Measurements from ENCODE around the gene HMGCS2. TPM values are rescaled to one million over a fixed set of nuclear protein-coding genes. Genes with fewer than 3 reads are reported as not detected.

The HMGCS2 gene
- total RNA-seq, 1 donor from 2014 or later: 0.32 TPM

- intact Hi-C loops (cut with DNase I): no loop called here
- Histone ChIP-seq H3K27me3 (ENCODE audit: low read depth) (no peaks in the 10 kb centered on the region), H3K27ac (no peak overlapping the region), H3K4me1 (no peaks in the 10 kb centered on the region), H3K4me3 (no peak overlapping the region), H3K9me3 (no peaks in the 10 kb centered on the region), H3K36me3 (peaks cover 3% of the 10 kb centered on the region)
- no peak for DNase-seq
- no peak for TF ChIP-seq CTCF (IDR thresholded peaks at IDR 0.05)
- ATAC-seq: no peak
Measured at GRCh38 chr1:119735217-119735616, 33.5 kb downstream of the HMGCS2 start.

- Histone ChIP-seq H3K36me3 (peaks cover 8% of the 10 kb centered on the region), H3K4me3 (no peak overlapping the region), H3K4me1 (no peaks in the 10 kb centered on the region), H3K9me3 (no peaks in the 10 kb centered on the region), H3K27ac (no peak overlapping the region), H3K27me3 (ENCODE audit: low read depth) (no peaks in the 10 kb centered on the region)
- TF ChIP-seq CTCF (IDR thresholded peaks at IDR 0.05): no peak
- ATAC-seq: no peak
- DNase-seq: no peak
- intact Hi-C loops (cut with DNase I): no loop called here
Measured at GRCh38 chr1:119733754-119734153, 35.0 kb downstream of the HMGCS2 start.

- H3K27ac ChIP-seq: no peak overlapping the region
- ATAC-seq: no peak
- DNase-seq: no peak
- peaks cover 8% of the 10 kb centered on the region for H3K36me3 ChIP-seq
- H3K4me3 ChIP-seq: no peak overlapping the region
- H3K9me3 ChIP-seq: no peaks in the 10 kb centered on the region
- TF ChIP-seq CTCF (IDR thresholded peaks at IDR 0.05): no peak
- no peaks in the 10 kb centered on the region for H3K4me1 ChIP-seq
- intact Hi-C loops (cut with DNase I): no loop called here
- no peaks in the 10 kb centered on the region for H3K27me3 ChIP-seq (ENCODE audit: low read depth)
Measured at GRCh38 chr1:119732465-119733168, 36.1 kb downstream of the HMGCS2 start.

- no peak overlapping the region for H3K27ac ChIP-seq
- DNase-seq: no peak
- intact Hi-C loops (cut with DNase I): no loop called here
- no peaks in the 10 kb centered on the region for H3K27me3 ChIP-seq (ENCODE audit: low read depth)
- no peak for ATAC-seq
- H3K9me3 ChIP-seq: no peaks in the 10 kb centered on the region
- H3K4me3 ChIP-seq: no peak overlapping the region
- H3K36me3 ChIP-seq: peaks cover 8% of the 10 kb centered on the region
- H3K4me1 ChIP-seq: no peaks in the 10 kb centered on the region
- TF ChIP-seq CTCF (IDR thresholded peaks at IDR 0.05): no peak
Measured at GRCh38 chr1:119731741-119732430, 36.8 kb downstream of the HMGCS2 start.

GRCh38 chr1:119731060-119731459 lies 37.6 kb downstream of the HMGCS2 start:
- DNase-seq (no peak), ATAC-seq (no peak)
- H3K27ac ChIP-seq: no peak overlapping the region
- no peaks in the 10 kb centered on the region for H3K4me1 ChIP-seq
- no peak for TF ChIP-seq CTCF (IDR thresholded peaks at IDR 0.05)
- H3K27me3 ChIP-seq (ENCODE audit: low read depth): no peaks in the 10 kb centered on the region
- peaks cover 5% of the 10 kb centered on the region for H3K36me3 ChIP-seq
- intact Hi-C loops (cut with DNase I): no loop called here
- H3K9me3 ChIP-seq: no peaks in the 10 kb centered on the region
- H3K4me3 ChIP-seq: no peak overlapping the region

All from lower lobe of right lung (tissue), 2 donors.